ENCODE results near the gene CHPT1. TPM values are rescaled to one million over a fixed set of nuclear protein-coding genes. Genes with fewer than 3 reads are reported as not detected.
A peak's percentile ranks its signal among the peaks of the same experiment; 100 is the strongest.

The CHPT1 gene
- total RNA-seq, 1 donor from 2014 or later = 56.6 TPM

DNA sequence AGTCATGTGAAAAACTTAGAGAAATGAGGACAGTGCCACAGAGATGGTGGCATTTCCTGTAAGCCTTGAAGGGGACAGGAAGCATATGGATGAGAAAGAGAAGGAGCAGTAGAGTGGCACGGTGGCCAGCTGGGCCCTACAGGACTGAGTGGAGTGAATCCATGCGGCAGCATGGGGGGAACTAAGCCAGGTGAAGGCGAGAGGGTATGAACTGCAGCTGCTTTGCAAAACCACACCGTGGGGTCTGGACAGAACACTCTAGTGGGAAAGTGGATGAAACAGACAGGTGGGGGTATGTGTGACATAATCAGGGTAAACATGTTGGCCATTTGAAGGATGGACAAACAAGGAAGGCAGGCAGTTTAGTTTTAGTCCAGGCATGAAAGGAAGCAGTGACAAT is 52.2 kb downstream of the CHPT1 start:
- Histone ChIP-seq H3K27me3 (no peaks in the 10 kb centered on the region), H3K9me3 (no peaks in the 10 kb centered on the region), H3K4me1 (no peaks in the 10 kb centered on the region), H3K36me3 (peaks cover 24 to 77% of the 10 kb centered on the region in 2 donors), H3K4me3 (no peak overlapping the region), H3K27ac (no peak overlapping the region)
- no peak for DNase-seq (ENCODE audit: low spot score in 2 of 2)
- intact Hi-C loops (cut with DNase I) = loop anchor here (5.0 kb wide), 1 partner anchor 177 kb away; no protein-coding TSS in a partner anchor
- TF ChIP-seq CTCF (IDR thresholded peaks at IDR 0.05) = no peak

DNA sequence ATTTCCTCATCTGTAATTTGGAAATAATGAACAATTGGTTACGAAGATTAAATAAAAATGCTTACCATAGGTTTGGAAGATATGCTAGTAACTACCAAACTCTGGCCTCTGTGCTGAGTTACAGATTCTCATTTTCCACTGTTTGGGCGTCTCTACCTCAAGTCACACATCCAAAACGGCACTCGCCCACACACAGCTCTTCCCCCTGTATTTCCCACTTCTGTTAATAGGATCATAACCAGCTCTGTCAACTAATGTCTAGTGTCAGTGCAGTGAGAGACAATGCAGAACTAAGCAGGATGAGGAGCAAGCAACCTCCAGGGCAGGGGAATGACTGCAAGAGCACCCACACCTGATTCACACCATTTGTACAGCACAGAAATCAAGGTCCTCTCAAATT is 52.7 kb downstream of the CHPT1 start:
- peaks cover 26 to 72% of the 10 kb centered on the region in 2 donors for H3K36me3 ChIP-seq
- no peaks in the 10 kb centered on the region for H3K9me3 ChIP-seq
- no peak overlapping the region for H3K4me3 ChIP-seq
- no peaks in the 10 kb centered on the region for H3K4me1 ChIP-seq
- no peak for TF ChIP-seq CTCF (IDR thresholded peaks at IDR 0.05)
- H3K27ac ChIP-seq = no peak overlapping the region
- H3K27me3 ChIP-seq = no peaks in the 10 kb centered on the region
- DNase-seq (ENCODE audit: low spot score in 2 of 2) = no peak
- intact Hi-C loops (cut with DNase I) = no loop called here

- intact Hi-C loops (cut with DNase I) = loop anchor here (5.0 kb wide), 1 partner anchor 352 kb away; the partner anchor contains the start of gene ARL1
- peak; percentile 14 to 61 (median 60) for TF ChIP-seq CTCF (IDR thresholded peaks at IDR 0.05)
Measured at GRCh38 chr12:101759396-101760047, 62.1 kb downstream of the CHPT1 start.

GRCh38 chr12:101761350-101761749 is 63.9 kb downstream of the CHPT1 start:
- DNase-seq (ENCODE audit: low spot score in 2 of 2) = no peak
- Histone ChIP-seq H3K4me3 (no peak overlapping the region), H3K27me3 (no peaks in the 10 kb centered on the region), H3K27ac (no peak overlapping the region), H3K4me1 (no peaks in the 10 kb centered on the region), H3K36me3 (peaks cover 6 to 17% of the 10 kb centered on the region in 2 donors), H3K9me3 (no peaks in the 10 kb centered on the region)
- intact Hi-C loops (cut with DNase I) = loop anchor here (5.0 kb wide), 1 partner anchor 354 kb away; the partner anchor contains the start of gene ARL1
- no peak for TF ChIP-seq CTCF (IDR thresholded peaks at IDR 0.05)

More at GRCh38 chr12:101759396-101760047, 62.1 kb downstream of the CHPT1 start:
- Histone ChIP-seq H3K36me3 (peaks cover 8 to 11% of the 10 kb centered on the region in 2 donors), H3K4me1 (no peaks in the 10 kb centered on the region), H3K27ac (no peak overlapping the region), H3K27me3 (no peaks in the 10 kb centered on the region), H3K4me3 (no peak overlapping the region), H3K9me3 (no peaks in the 10 kb centered on the region)
- DNase-seq (ENCODE audit: low spot score in 2 of 2) = no peak

GRCh38 chr12:101761781-101762180 is 64.3 kb downstream of the CHPT1 start:
- Histone ChIP-seq H3K4me3 (no peak overlapping the region), H3K27me3 (no peaks in the 10 kb centered on the region), H3K4me1 (no peaks in the 10 kb centered on the region), H3K36me3 (peaks cover 9 to 20% of the 10 kb centered on the region in 2 donors), H3K27ac (no peak overlapping the region), H3K9me3 (no peaks in the 10 kb centered on the region)
- intact Hi-C loops (cut with DNase I) = loop anchor here (5.0 kb wide), 1 partner anchor 354 kb away; the partner anchor contains the start of gene ARL1
- DNase-seq (ENCODE audit: low spot score in 2 of 2) = no peak
- TF ChIP-seq CTCF (IDR thresholded peaks at IDR 0.05) = no peak
